Upper lobe of left lung (tissue), 6 donors: ENCODE data around the gene RECK. TPM values are rescaled to one million over a fixed set of nuclear protein-coding genes. Genes with fewer than 3 reads are reported as not detected.

Experiments
- ATAC-seq, 2 donors: fragments of 200-7000 bp; cut with Tn5 transposase; one replicate each; pipeline ENCODE4 v1.9.1; 2022; ENCODE audit warnings: mild to moderate bottlenecking in 2 of 2, moderate library complexity in 2 of 2; ENCODE audit not compliant: low FRiP score in 2 of 2
- DNase-seq, 2 donors: peaks; one replicate each; pipeline ENCODE4 v3.0.0-alpha.2; 2019 to 2020
- H3K27ac ChIP-seq, 4 donors: fragments of 200-600 bp; sonication (generic); one replicate each; pipeline ENCODE4 v1.5.1; 2016 to 2019
- H3K27me3 ChIP-seq, 4 donors: fragments of 200-600 bp; sonication (generic); one replicate each; pipeline ENCODE4 v1.5.1; 2017 to 2019
- H3K36me3 ChIP-seq, 4 donors: fragments of 200-600 bp; sonication (generic); one replicate each; pipeline ENCODE4 v1.5.1; 2016 to 2019
- H3K4me1 ChIP-seq, 4 donors: fragments of 200-600 bp; sonication (generic); one replicate each; pipeline ENCODE4 v1.5.1; 2018 to 2019
- H3K4me3 ChIP-seq, 4 donors: fragments of 200-600 bp; sonication (generic); one replicate each; pipeline ENCODE4 v1.5.1; 2017 to 2019; ENCODE audit warnings: mild to moderate bottlenecking in 2 of 4, moderate library complexity in 1 of 4
- H3K9me3 ChIP-seq, 4 donors: fragments of 200-600 bp; sonication (generic); one replicate each; pipeline ENCODE4 v1.5.1; 2018 to 2019
- CTCF ChIP-seq, 6 experiments: fragments of 450-650 bp in 4 of 6; fragments of 200-600 bp in 2 of 6; sonication (generic) in 2 of 6; IDR thresholded peaks; one replicate each; pipeline ENCODE4 v1.5.1; 2016 to 2019; ENCODE audit warnings: antibody characterized with exemption in 6 of 6
- EP300 ChIP-seq, 4 donors: sonication (generic); formaldehyde crosslinking; IDR thresholded peaks; one replicate each; pipeline ENCODE4 v1.5.1; 2017; ENCODE audit warnings: antibody characterized with exemption in 4 of 4, control low read depth in 2 of 4
- POLR2A ChIP-seq, 4 donors: fragments of 450-650 bp; IDR thresholded peaks; one replicate each; pipeline ENCODE4 v1.5.1; 2016 to 2017; ENCODE audit warnings: antibody characterized with exemption in 4 of 4, mild to moderate bottlenecking in 2 of 4
- POLR2AphosphoS5 ChIP-seq, 2 donors: sonication (generic); formaldehyde crosslinking; IDR thresholded peaks; one replicate each; pipeline ENCODE4 v1.5.1; 2017; ENCODE audit warnings: antibody characterized with exemption in 2 of 2
- WGBS, 2 donors: methylation state at CpG; one replicate each; pipeline ENCODE4 v1.1.5; 2017 to 2018; 5-methylcytosine and 5-hydroxymethylcytosine counted together
- total RNA-seq, 6 donors: library from RNA; depleted of rRNA in 4 of 6; stranded (reverse); fragments of >200 nt in 4 of 6; gene quantifications; one replicate each; pipeline versions ENCODE4 v1.1.0 to v1.2.1, GENCODE V29; 2016 to 2021
- donor health status: DM: no; HTN: no; CAD: no; lungs with moderate emphysema.
- donor health status: DM: no; HTN: yes; CAD: no; lungs with severe emphysema.

Gene RECK
- total RNA-seq, 6 donors from 2014 or later: 8.4 to 17.6 (median 11.0) TPM

GRCh38 chr9:36164989-36165388 lies 128.3 kb downstream of the RECK start:
- TF ChIP-seq POLR2A (IDR thresholded peaks at IDR 0.05) (no peak), CTCF (IDR thresholded peaks at IDR 0.05) (no peak), EP300 (IDR thresholded peaks at IDR 0.05) (no peak), POLR2AphosphoS5 (IDR thresholded peaks at IDR 0.05) (no peak)
- WGBS, 2 donors: 73 to 82% methylated on average over 3 of the region's 3 CpGs
- no peak overlapping the region for H3K27ac ChIP-seq
- peaks cover 9 to 16% (median 15%) of the 10 kb centered on the region in 4 donors for H3K4me1 ChIP-seq
- ATAC-seq (no peak), DNase-seq (no peak)
- no peaks in the 10 kb centered on the region for H3K27me3 ChIP-seq
- no peak overlapping the region for H3K4me3 ChIP-seq
- no peaks in the 10 kb centered on the region for H3K36me3 ChIP-seq
- H3K9me3 ChIP-seq: no peaks in the 10 kb centered on the region

- TF ChIP-seq CTCF (IDR thresholded peaks at IDR 0.05) (no peak), POLR2A (IDR thresholded peaks at IDR 0.05) (no peak), EP300 (IDR thresholded peaks at IDR 0.05) (no peak), POLR2AphosphoS5 (IDR thresholded peaks at IDR 0.05) (no peak)
- H3K4me3 ChIP-seq: peak overlapping the region in 3 of 4 donors; percentile 34 to 49 (median 48)
- H3K36me3 ChIP-seq: no peaks in the 10 kb centered on the region
- ATAC-seq: peak; percentile 6 to 67
- H3K27ac ChIP-seq: peak overlapping the region; percentile 17 to 74 (median 50)
- no peaks in the 10 kb centered on the region for H3K9me3 ChIP-seq
- DNase-seq: no peak
- H3K4me1 ChIP-seq: peaks cover 9 to 16% (median 15%) of the 10 kb centered on the region in 4 donors
- 53 to 67% methylated on average over 11 to 12 of the region's 12 CpGs for WGBS, 2 donors
- H3K27me3 ChIP-seq: no peaks in the 10 kb centered on the region
Measured at GRCh38 chr9:36165826-36166167, 129.1 kb downstream of the RECK start.

- Histone ChIP-seq H3K36me3 (no peaks in the 10 kb centered on the region), H3K9me3 (no peaks in the 10 kb centered on the region), H3K4me1 (peaks cover 9 to 16% (median 15%) of the 10 kb centered on the region in 4 donors), H3K27ac (peak overlapping the region; percentile 17 to 74 (median 50)), H3K27me3 (no peaks in the 10 kb centered on the region), H3K4me3 (peak overlapping the region; percentile 1 to 49 (median 41))
- DNase-seq (peak; percentile 88 to 97), ATAC-seq (peak; percentile 95)
- 0 to 14% methylated on average over 16 to 45 of the region's 58 CpGs for WGBS, 2 donors
- peak in 1 of 2 donors; percentile 49 for TF ChIP-seq POLR2AphosphoS5 (IDR thresholded peaks at IDR 0.05)
- peak in 1 of 4 donors; percentile 21 for TF ChIP-seq POLR2A (IDR thresholded peaks at IDR 0.05)
- TF ChIP-seq EP300 (IDR thresholded peaks at IDR 0.05): no peak
- peak; percentile 94 to 97 (median 94) for TF ChIP-seq CTCF (IDR thresholded peaks at IDR 0.05)
Measured at GRCh38 chr9:36166168-36166927, 129.6 kb downstream of the RECK start.

- Histone ChIP-seq H3K9me3 (no peaks in the 10 kb centered on the region), H3K27ac (no peak within 1 kb of the TSS), H3K36me3 (no peaks in the 10 kb centered on the region), H3K4me3 (no peak within 1 kb of the TSS), H3K27me3 (no peaks in the 10 kb centered on the region), H3K4me1 (peaks cover 6 to 11% (median 10%) of the 10 kb centered on the region in 4 donors)
- DNase-seq (no peak), ATAC-seq (no peak)
- no peak for TF ChIP-seq POLR2AphosphoS5 (IDR thresholded peaks at IDR 0.05)
- no peak for TF ChIP-seq EP300 (IDR thresholded peaks at IDR 0.05)
- no peak for TF ChIP-seq CTCF (IDR thresholded peaks at IDR 0.05)
- TF ChIP-seq POLR2A (IDR thresholded peaks at IDR 0.05): no peak
- 85 to 91% methylated on average over 4 to 6 of the region's 6 CpGs for WGBS, 2 donors
Measured at GRCh38 chr9:36169166-36169565, 132.5 kb downstream of the RECK start, which contains the start of gene CCIN. Gene CCIN, plus strand, starts transcription at chr9:36169388. Its CDS starts 115 bp downstream, at chr9:36169503.
